H1 (cell line): Measurements from ENCODE around the gene ALKBH7. TPM values are rescaled to one million over a fixed set of nuclear protein-coding genes. Genes with fewer than 3 reads are reported as not detected.

Experiments used
- JUND ChIP-seq: IDR thresholded peaks from 2 replicates; pipeline ENCODE4 v1.6.1; 2011; ENCODE audit warnings: mild to moderate bottlenecking, improper control_type of control experiment, low read length
- POU5F1 ChIP-seq: IDR thresholded peaks from 2 replicates; pipeline ENCODE4 v1.6.1; 2011; ENCODE audit warnings: low read depth, mild to moderate bottlenecking, low read length, moderate library complexity
- SIX5 ChIP-seq: IDR thresholded peaks from 2 replicates; pipeline ENCODE4 v1.6.1; 2011; ENCODE audit warnings: mild to moderate bottlenecking, low read depth, low read length
- SP2 ChIP-seq: IDR thresholded peaks from 2 replicates; pipeline ENCODE4 v1.6.1; 2012; ENCODE audit warnings: mild to moderate bottlenecking, low read length, inconsistent platforms
- polyA plus RNA-seq, 7 experiments: library from polyadenylated mRNA; depleted of rRNA in 3 of 7; stranded (reverse) in 5 of 7; unstranded in 2 of 7; fragments of >200 nt in 5 of 7; fragments of 200-250 nt in 2 of 7; gene quantifications; 1 replicate in 5 of 7; 2 replicates in 1 of 7; 4 replicates in 1 of 7; pipeline versions ENCODE4 v1.2.1 to v1.2.3, GENCODE V29; 2011 to 2013; ENCODE audit warnings: missing spikeins in 2 of 7, mixed read lengths in 2 of 7
- total RNA-seq: library from RNA; stranded (reverse); fragmentation: NEBNext Ultra II Directional; extraction: Animal tissue kit (Norgen Biotek cat#: 25700); gene quantifications from 2 replicates; pipeline ENCODE4 v1.2.1, GENCODE V29; 2021
- TF ChIP-seq, protein P1 (sequence below): IDR thresholded peaks from 2 replicates; pipeline ENCODE4 v1.6.1; 2011; ENCODE audit warnings: low read depth, mild to moderate bottlenecking, low read length; ENCODE audit not compliant: insufficient read depth

The ALKBH7 gene
- total and polyA plus RNA-seq, 2 of the 8 experiments (the other 6 are each of a cell fraction or from before 2014, with no cell fraction given): 66.3 to 100 TPM

DNA sequence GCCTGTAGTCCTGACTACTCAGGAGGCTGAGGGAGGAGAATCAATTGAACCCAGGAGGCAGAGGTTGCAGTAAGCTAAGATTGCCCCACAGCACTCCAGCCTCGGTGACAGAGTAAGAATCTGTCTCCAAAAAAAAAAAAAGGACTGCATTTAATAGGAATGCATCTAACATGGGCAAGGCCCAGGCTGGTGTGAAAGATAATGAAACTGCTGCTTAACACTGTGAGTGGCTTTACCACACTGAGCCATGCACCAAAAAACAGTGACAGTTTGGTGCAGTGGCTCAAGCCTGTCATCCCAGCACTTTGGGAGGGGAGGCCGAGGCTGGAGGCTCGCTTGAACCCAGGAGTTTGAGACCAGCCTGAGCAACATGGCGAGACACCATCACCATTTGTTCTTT is 11.8 kb downstream of the ALKBH7 start (continued):
- TF ChIP-seq JUND (no peak), POU5F1 (no peak), SP2 (no peak), SIX5 (no peak)
- TF ChIP-seq, protein P1, sequence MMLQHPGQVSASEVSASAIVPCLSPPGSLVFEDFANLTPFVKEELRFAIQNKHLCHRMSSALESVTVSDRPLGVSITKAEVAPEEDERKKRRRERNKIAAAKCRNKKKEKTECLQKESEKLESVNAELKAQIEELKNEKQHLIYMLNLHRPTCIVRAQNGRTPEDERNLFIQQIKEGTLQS: no peak
